Liver (tissue), 9 donors: ENCODE measurements around the gene FASN. TPM values are rescaled to one million over a fixed set of nuclear protein-coding genes. Genes with fewer than 3 reads are reported as not detected.

Source experiments
- DNase-seq: peaks from one replicate; pipeline ENCODE4 v3.0.0-alpha.2; 2017; ENCODE audit warnings: low spot score
- H3K27ac ChIP-seq, 2 donors: one replicate each; pipeline ENCODE4 v1.7.0; 2013; ENCODE audit warnings: inconsistent platforms in 2 of 2, low read length in 2 of 2, control low read depth in 1 of 2, low read depth in 1 of 2, mild to moderate bottlenecking in 1 of 2
- H3K27me3 ChIP-seq, 4 donors: one replicate each; pipeline versions ENCODE4 v1.6.1 to v1.7.0; 2013; ENCODE audit warnings: low read length in 3 of 4, inconsistent platforms in 1 of 4, mild to moderate bottlenecking in 1 of 4, moderate library complexity in 1 of 4; ENCODE audit not compliant: control insufficient read depth in 4 of 4, insufficient read depth in 4 of 4
- H3K36me3 ChIP-seq, 4 donors: one replicate each; pipeline versions ENCODE4 v1.6.1 to v1.7.0; 2013; ENCODE audit warnings: low read length in 3 of 4, mild to moderate bottlenecking in 3 of 4, low read depth in 1 of 4, moderate library complexity in 1 of 4; ENCODE audit not compliant: control insufficient read depth in 4 of 4, insufficient read depth in 3 of 4
- H3K4me1 ChIP-seq, 4 donors: one replicate each; pipeline versions ENCODE4 v1.6.1 to v1.7.0; 2013; ENCODE audit warnings: low read length in 3 of 4, mild to moderate bottlenecking in 3 of 4, moderate library complexity in 1 of 4; ENCODE audit not compliant: control insufficient read depth in 4 of 4, insufficient read depth in 4 of 4
- H3K4me3 ChIP-seq, 3 donors: one replicate each; pipeline versions ENCODE4 v1.6.1 to v1.7.0; 2013; ENCODE audit warnings: low read length in 3 of 3, control low read depth in 1 of 3, low read depth in 1 of 3, mild to moderate bottlenecking in 1 of 3
- H3K9ac ChIP-seq, 2 donors: one replicate each; pipeline ENCODE4 v1.7.0; 2013; ENCODE audit warnings: low read length in 2 of 2, mild to moderate bottlenecking in 2 of 2, moderate library complexity in 2 of 2, control low read depth in 1 of 2, low read depth in 1 of 2
- H3K9me3 ChIP-seq, 4 donors: one replicate each; pipeline versions ENCODE4 v1.6.1 to v1.7.0; 2013; ENCODE audit warnings: low read length in 3 of 4; ENCODE audit not compliant: control insufficient read depth in 4 of 4
- EGR1 ChIP-seq, 2 donors: IDR thresholded peaks; 2 replicates each; pipeline ENCODE4 v1.6.1; 2016 to 2018; ENCODE audit warnings: antibody characterized with exemption in 2 of 2, low read depth in 2 of 2
- FOXA1 ChIP-seq: IDR thresholded peaks from 2 replicates; pipeline ENCODE4 v1.6.1; 2016; ENCODE audit warnings: antibody characterized with exemption
- FOXA2 ChIP-seq: IDR thresholded peaks from 2 replicates; pipeline ENCODE4 v1.6.1; 2016; ENCODE audit warnings: antibody characterized with exemption
- GABPA ChIP-seq, 2 donors: IDR thresholded peaks in 1 of 2; conservative IDR thresholded peaks in 1 of 2; 2 replicates each; pipeline ENCODE4 v1.6.1; 2016; ENCODE audit warnings: antibody characterized with exemption in 2 of 2, mild to moderate bottlenecking in 1 of 2, moderate library complexity in 1 of 2
- HNF4A ChIP-seq, 2 donors: conservative IDR thresholded peaks; 2 replicates each; pipeline ENCODE4 v1.6.1; 2016; ENCODE audit warnings: antibody characterized with exemption in 2 of 2, mild to moderate bottlenecking in 2 of 2
- HNF4G ChIP-seq: IDR thresholded peaks from 2 replicates; pipeline ENCODE4 v1.6.1; 2016; ENCODE audit warnings: antibody characterized with exemption
- JUND ChIP-seq, 2 donors: IDR thresholded peaks; 2 replicates each; pipeline ENCODE4 v1.6.1; 2016; ENCODE audit warnings: antibody characterized with exemption in 2 of 2
- RAD21 ChIP-seq, 2 donors: IDR thresholded peaks; 2 replicates each; pipeline ENCODE4 v1.6.1; 2016; ENCODE audit warnings: antibody characterized with exemption in 2 of 2, mild to moderate bottlenecking in 2 of 2
- RXRA ChIP-seq, 2 donors: IDR thresholded peaks; 2 replicates each; pipeline ENCODE4 v1.6.1; 2017 to 2018; ENCODE audit warnings: antibody characterized with exemption in 2 of 2, mild to moderate bottlenecking in 1 of 2
- SP1 ChIP-seq: IDR thresholded peaks from 2 replicates; pipeline ENCODE4 v1.6.1; 2018; ENCODE audit warnings: antibody characterized with exemption, mild to moderate bottlenecking
- TAF1 ChIP-seq: conservative IDR thresholded peaks from 2 replicates; pipeline ENCODE4 v1.6.1; 2016; ENCODE audit warnings: antibody characterized with exemption, mild to moderate bottlenecking
- YY1 ChIP-seq: IDR thresholded peaks from 2 replicates; pipeline ENCODE4 v1.6.1; 2016; ENCODE audit warnings: antibody characterized with exemption, mild to moderate bottlenecking
- WGBS: extraction: QIAGEN DNeasy Blood & Tissue Kit; methylation state at CpG from one replicate; pipeline ENCODE4 v1.1.7; 2013; 5-methylcytosine and 5-hydroxymethylcytosine counted together
- polyA plus RNA-seq, 2 donors: library from polyadenylated mRNA; stranded (reverse) in 1 of 2; unstranded in 1 of 2; fragments of 200-250 nt in 1 of 2; fragments of >200 nt in 1 of 2; fragmentation: Nextera tagmentation in 1 of 2; extraction: Ambion mirVana in 1 of 2; gene quantifications; one replicate each; pipeline versions ENCODE4 v1.2.1 to v1.2.3, GENCODE V29; 2013 to 2015
- total RNA-seq, 2 donors: library from RNA; depleted of rRNA; stranded (reverse); fragments of >200 nt; gene quantifications; one replicate each; pipeline ENCODE4 v1.2.3, GENCODE V29; 2014
- TF ChIP-seq, protein P1 (sequence below): IDR thresholded peaks from 2 replicates; pipeline ENCODE4 v1.6.1; 2016; ENCODE audit warnings: antibody characterized with exemption
- TF ChIP-seq, protein P2 (sequence below): fragments of 150-350 bp; IDR thresholded peaks from 2 replicates; pipeline ENCODE4 v1.5.1; 2017; ENCODE audit warnings: improper control_type of control experiment, low read depth, low read length; ENCODE audit not compliant: missing input control
- TF ChIP-seq, protein P3 (sequence below): IDR thresholded peaks from 2 replicates; pipeline ENCODE4 v1.6.1; 2016; ENCODE audit warnings: antibody characterized with exemption
- TF ChIP-seq, protein P4 (sequence below): IDR thresholded peaks from 2 replicates; pipeline ENCODE4 v1.6.1; 2016; ENCODE audit warnings: antibody characterized with exemption
- TF ChIP-seq, protein P5 (sequence below): IDR thresholded peaks from 2 replicates; pipeline ENCODE4 v1.6.1; 2016; ENCODE audit warnings: antibody characterized with exemption, mild to moderate bottlenecking
- donor health status: healthy.
- donor health status: healthy.
- donor health status: healthy.
- donor health status: healthy.
- donor health status: healthy.

FASN gene
- total and polyA plus RNA-seq, 4 donors = 53.1 to 229 (median 130) TPM

DNA sequence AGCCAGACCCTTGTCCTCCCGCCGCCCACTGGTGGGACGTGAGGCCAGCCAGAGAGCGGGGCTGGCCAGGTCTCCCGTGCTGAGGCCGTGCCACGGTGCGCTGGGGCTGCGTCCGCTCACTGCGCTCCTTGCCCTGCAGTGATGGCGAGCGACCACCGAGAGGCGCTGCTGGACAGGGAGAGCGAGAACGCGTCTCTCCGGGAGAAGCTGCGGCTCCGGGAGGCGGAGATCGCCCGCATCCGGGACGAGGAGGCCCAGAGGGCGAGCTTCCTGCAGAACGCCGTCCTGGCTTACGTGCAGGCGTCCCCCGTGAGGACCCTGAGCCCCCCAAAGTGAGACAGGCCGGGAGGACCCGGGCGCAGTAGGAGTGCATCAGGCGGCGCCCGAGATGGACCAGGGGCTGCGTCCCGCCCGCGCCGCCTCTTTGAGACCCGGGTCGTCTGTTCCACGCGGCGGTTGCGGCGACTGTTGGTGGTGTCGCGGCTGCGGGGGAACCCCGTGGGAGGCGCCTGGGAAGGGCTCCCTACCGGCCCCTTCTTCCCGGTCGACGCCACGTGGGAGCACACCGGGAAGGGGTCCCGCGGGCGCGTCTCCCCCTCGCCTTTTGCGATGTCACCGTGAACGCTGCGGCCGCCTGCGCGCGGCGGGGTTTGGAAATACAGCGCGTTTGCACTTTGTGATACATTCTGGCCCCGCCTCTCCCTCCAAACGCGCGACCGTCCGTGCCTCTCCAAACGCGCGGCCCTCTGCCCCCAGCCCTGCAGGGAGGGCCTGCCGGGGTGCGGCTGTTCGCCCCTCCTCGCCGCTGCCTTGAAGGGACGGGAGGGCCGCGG lies 67.3 kb downstream of the FASN start:
- H3K4me1 ChIP-seq = peaks cover 15 to 58% (median 37%) of the 10 kb centered on the region in 4 donors
- H3K27me3 ChIP-seq = no peaks in the 10 kb centered on the region
- peak overlapping the region in 2 of 3 donors; percentile 27 to 63 for H3K4me3 ChIP-seq
- peak overlapping the region; percentile 74 to 76 for H3K27ac ChIP-seq
- H3K9me3 ChIP-seq = no peaks in the 10 kb centered on the region
- H3K36me3 ChIP-seq = peaks cover 0 to 5% (median 1%) of the 10 kb centered on the region in 4 donors
- no peak overlapping the region for H3K9ac ChIP-seq
- WGBS = 1% methylated on average over 94 of the region's 94 CpGs
- DNase-seq = peak; percentile 87
- TF ChIP-seq FOXA2 (no peak), HNF4G (no peak), YY1 (peak; percentile 19), SP1 (peak; percentile 5), RXRA (IDR thresholded peaks at IDR 0.05) (no peak), RAD21 (IDR thresholded peaks at IDR 0.05) (peak; percentile 91 to 97), JUND (IDR thresholded peaks at IDR 0.05) (no peak), GABPA (IDR thresholded peaks at IDR 0.05 in 1 of 2, conservative IDR thresholded peaks at IDR 0.05 in 1 of 2) (peak in 1 of 2 donors; percentile 44), FOXA1 (no peak)
- TF ChIP-seq, protein P1, sequence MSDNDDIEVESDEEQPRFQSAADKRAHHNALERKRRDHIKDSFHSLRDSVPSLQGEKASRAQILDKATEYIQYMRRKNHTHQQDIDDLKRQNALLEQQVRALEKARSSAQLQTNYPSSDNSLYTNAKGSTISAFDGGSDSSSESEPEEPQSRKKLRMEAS = no peak
- TF ChIP-seq, protein P2, sequence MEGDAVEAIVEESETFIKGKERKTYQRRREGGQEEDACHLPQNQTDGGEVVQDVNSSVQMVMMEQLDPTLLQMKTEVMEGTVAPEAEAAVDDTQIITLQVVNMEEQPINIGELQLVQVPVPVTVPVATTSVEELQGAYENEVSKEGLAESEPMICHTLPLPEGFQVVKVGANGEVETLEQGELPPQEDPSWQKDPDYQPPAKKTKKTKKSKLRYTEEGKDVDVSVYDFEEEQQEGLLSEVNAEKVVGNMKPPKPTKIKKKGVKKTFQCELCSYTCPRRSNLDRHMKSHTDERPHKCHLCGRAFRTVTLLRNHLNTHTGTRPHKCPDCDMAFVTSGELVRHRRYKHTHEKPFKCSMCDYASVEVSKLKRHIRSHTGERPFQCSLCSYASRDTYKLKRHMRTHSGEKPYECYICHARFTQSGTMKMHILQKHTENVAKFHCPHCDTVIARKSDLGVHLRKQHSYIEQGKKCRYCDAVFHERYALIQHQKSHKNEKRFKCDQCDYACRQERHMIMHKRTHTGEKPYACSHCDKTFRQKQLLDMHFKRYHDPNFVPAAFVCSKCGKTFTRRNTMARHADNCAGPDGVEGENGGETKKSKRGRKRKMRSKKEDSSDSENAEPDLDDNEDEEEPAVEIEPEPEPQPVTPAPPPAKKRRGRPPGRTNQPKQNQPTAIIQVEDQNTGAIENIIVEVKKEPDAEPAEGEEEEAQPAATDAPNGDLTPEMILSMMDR = peak; percentile 97
- TF ChIP-seq, protein P3, sequence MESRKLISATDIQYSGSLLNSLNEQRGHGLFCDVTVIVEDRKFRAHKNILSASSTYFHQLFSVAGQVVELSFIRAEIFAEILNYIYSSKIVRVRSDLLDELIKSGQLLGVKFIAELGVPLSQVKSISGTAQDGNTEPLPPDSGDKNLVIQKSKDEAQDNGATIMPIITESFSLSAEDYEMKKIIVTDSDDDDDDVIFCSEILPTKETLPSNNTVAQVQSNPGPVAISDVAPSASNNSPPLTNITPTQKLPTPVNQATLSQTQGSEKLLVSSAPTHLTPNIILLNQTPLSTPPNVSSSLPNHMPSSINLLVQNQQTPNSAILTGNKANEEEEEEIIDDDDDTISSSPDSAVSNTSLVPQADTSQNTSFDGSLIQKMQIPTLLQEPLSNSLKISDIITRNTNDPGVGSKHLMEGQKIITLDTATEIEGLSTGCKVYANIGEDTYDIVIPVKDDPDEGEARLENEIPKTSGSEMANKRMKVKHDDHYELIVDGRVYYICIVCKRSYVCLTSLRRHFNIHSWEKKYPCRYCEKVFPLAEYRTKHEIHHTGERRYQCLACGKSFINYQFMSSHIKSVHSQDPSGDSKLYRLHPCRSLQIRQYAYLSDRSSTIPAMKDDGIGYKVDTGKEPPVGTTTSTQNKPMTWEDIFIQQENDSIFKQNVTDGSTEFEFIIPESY = no peak
- TF ChIP-seq, protein P4, sequence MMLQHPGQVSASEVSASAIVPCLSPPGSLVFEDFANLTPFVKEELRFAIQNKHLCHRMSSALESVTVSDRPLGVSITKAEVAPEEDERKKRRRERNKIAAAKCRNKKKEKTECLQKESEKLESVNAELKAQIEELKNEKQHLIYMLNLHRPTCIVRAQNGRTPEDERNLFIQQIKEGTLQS = no peak

DNA sequence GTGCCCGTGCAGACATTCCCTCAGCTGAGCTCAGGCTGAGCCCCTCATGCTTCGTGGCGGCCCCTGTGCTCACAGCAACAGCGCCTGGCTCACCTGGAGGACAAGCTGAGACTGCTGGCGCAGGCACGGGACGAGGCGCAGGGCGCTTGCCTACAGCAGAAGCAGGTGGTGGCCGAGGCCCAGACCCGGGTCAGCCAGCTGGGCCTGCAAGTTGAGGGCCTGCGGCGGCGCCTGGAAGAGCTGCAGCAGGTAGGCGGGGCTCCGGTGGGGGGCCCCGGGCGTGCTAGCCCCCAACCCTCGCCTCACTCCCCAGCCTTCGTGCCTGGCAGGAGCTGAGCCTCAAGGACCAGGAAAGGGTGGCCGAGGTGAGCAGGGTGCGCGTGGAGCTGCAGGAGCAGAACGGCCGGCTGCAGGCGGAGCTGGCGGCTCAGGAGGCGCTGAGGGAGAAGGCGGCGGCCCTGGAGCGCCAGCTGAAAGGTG lies 68.0 kb downstream of the FASN start:
- Histone ChIP-seq H3K4me1 (peaks cover 12 to 55% (median 34%) of the 10 kb centered on the region in 4 donors), H3K27ac (no peak overlapping the region), H3K4me3 (no peak overlapping the region), H3K9ac (no peak overlapping the region), H3K27me3 (no peaks in the 10 kb centered on the region), H3K36me3 (peaks cover 0 to 1% (median 0%) of the 10 kb centered on the region in 4 donors), H3K9me3 (no peaks in the 10 kb centered on the region)
- WGBS = 55% methylated on average over 31 of the region's 31 CpGs
- TF ChIP-seq SP1 (no peak), JUND (IDR thresholded peaks at IDR 0.05) (no peak), EGR1 (IDR thresholded peaks at IDR 0.05; ENCODE audit: low read depth in 2 of 2) (no peak), FOXA2 (no peak), RXRA (IDR thresholded peaks at IDR 0.05) (no peak), RAD21 (IDR thresholded peaks at IDR 0.05) (no peak), HNF4A (conservative IDR thresholded peaks at IDR 0.05) (no peak), GABPA (IDR thresholded peaks at IDR 0.05 in 1 of 2, conservative IDR thresholded peaks at IDR 0.05 in 1 of 2) (no peak), TAF1 (no peak)
- TF ChIP-seq, protein P5, sequence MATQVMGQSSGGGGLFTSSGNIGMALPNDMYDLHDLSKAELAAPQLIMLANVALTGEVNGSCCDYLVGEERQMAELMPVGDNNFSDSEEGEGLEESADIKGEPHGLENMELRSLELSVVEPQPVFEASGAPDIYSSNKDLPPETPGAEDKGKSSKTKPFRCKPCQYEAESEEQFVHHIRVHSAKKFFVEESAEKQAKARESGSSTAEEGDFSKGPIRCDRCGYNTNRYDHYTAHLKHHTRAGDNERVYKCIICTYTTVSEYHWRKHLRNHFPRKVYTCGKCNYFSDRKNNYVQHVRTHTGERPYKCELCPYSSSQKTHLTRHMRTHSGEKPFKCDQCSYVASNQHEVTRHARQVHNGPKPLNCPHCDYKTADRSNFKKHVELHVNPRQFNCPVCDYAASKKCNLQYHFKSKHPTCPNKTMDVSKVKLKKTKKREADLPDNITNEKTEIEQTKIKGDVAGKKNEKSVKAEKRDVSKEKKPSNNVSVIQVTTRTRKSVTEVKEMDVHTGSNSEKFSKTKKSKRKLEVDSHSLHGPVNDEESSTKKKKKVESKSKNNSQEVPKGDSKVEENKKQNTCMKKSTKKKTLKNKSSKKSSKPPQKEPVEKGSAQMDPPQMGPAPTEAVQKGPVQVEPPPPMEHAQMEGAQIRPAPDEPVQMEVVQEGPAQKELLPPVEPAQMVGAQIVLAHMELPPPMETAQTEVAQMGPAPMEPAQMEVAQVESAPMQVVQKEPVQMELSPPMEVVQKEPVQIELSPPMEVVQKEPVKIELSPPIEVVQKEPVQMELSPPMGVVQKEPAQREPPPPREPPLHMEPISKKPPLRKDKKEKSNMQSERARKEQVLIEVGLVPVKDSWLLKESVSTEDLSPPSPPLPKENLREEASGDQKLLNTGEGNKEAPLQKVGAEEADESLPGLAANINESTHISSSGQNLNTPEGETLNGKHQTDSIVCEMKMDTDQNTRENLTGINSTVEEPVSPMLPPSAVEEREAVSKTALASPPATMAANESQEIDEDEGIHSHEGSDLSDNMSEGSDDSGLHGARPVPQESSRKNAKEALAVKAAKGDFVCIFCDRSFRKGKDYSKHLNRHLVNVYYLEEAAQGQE = no peak
- TF ChIP-seq, protein P4 = no peak
- DNase-seq = no peak
